ENCODE results near the gene PGAP6.
A peak's percentile ranks its signal among the peaks of the same experiment; 100 is the strongest.

The PGAP6 gene

GRCh38 chr16:371515-372301 lies 10.1 kb downstream of the PGAP6 start:
- peaks cover 13% of the 10 kb centered on the region for H3K36me3 Mint-ChIP-seq (ENCODE audit: insufficient read depth)
- peak overlapping the region in 1 of 2 donors; percentile 43 for H3K4me3 Mint-ChIP-seq

DNA sequence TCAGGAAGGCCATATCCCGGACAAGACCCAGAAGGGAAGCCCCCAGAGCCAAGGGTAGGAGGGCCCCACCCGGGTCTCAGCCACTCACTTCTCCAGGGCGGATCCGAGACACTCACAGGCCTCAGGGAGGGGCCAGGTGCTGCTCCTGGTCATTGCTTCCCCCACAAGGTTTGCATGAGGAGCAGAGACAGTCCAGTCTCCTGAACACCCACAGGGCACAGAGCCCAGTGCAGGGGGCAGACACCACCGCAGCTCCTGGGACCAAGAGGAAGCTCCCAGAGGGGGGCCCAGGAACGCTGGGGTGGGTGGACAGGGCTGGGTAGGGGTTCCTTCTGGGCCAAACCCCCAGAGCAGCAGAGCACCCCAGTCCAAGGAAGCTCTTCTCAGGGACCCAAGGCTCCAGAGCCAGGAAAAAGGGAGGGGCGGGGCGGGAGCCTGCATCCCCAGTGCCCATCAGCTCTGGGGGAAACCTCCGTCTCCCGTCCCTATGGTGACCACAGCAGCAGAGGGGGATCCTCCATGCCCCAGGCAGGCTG lies 10.7 kb downstream of the PGAP6 start:
- Mint-ChIP-seq H3K36me3 (ENCODE audit: insufficient read depth) (peaks cover 12% of the 10 kb centered on the region), H3K27me3 (no peaks in the 10 kb centered on the region), H3K9me3 (no peaks in the 10 kb centered on the region), H3K4me3 (peak overlapping the region; percentile 89 to 96), H3K27ac (peak overlapping the region; percentile 88 to 89), H3K4me1 (ENCODE audit: low read depth in 2 of 2) (peaks cover 4 to 5% of the 10 kb centered on the region in 2 donors)
- ATAC-seq (replicated peaks) = no peak
- DNase-seq = no peak

More at GRCh38 chr16:371515-372301, 10.1 kb downstream of the PGAP6 start:
- H3K27ac Mint-ChIP-seq = no peak overlapping the region
- peaks cover 4 to 5% of the 10 kb centered on the region in 2 donors for H3K4me1 Mint-ChIP-seq (ENCODE audit: low read depth in 2 of 2)
- no peaks in the 10 kb centered on the region for H3K9me3 Mint-ChIP-seq
- no peaks in the 10 kb centered on the region for H3K27me3 Mint-ChIP-seq
- ATAC-seq (replicated peaks) (no peak), DNase-seq (no peak)

GRCh38 chr16:370443-370842 lies 11.3 kb downstream of the PGAP6 start, which contains the start of gene MRPL28:
TSS of gene MRPL28 (minus strand) at chr16:370538. CDS start at chr16:370218, 320 bp downstream.
- Mint-ChIP-seq H3K27me3 (no peaks in the 10 kb centered on the region), H3K9me3 (no peaks in the 10 kb centered on the region), H3K4me1 (ENCODE audit: low read depth in 2 of 2) (peaks cover 4 to 5% of the 10 kb centered on the region in 2 donors), H3K4me3 (peak within 1 kb of the TSS; percentile 89 to 96), H3K27ac (peak within 1 kb of the TSS; percentile 88 to 89), H3K36me3 (ENCODE audit: insufficient read depth) (peaks cover 12% of the 10 kb centered on the region)
- ATAC-seq (replicated peaks) (peak; percentile 100), DNase-seq (peak; percentile 90 to 91 (median 91))

- peak overlapping the region; percentile 88 to 89 for H3K27ac Mint-ChIP-seq
- no peak for ATAC-seq (replicated peaks)
- H3K9me3 Mint-ChIP-seq = no peaks in the 10 kb centered on the region
- no peak for DNase-seq
- H3K4me3 Mint-ChIP-seq = peak overlapping the region; percentile 89 to 96
- peaks cover 4 to 5% of the 10 kb centered on the region in 2 donors for H3K4me1 Mint-ChIP-seq (ENCODE audit: low read depth in 2 of 2)
- H3K36me3 Mint-ChIP-seq (ENCODE audit: insufficient read depth) = peaks cover 12% of the 10 kb centered on the region
- no peaks in the 10 kb centered on the region for H3K27me3 Mint-ChIP-seq
These were observed 11.8 kb downstream of the PGAP6 start for GRCh38 chr16:369866-370436.

- no peak for ATAC-seq (replicated peaks)
- Mint-ChIP-seq H3K4me1 (ENCODE audit: low read depth in 2 of 2) (peaks cover 4 to 5% of the 10 kb centered on the region in 2 donors), H3K27me3 (no peaks in the 10 kb centered on the region), H3K27ac (no peak overlapping the region), H3K36me3 (ENCODE audit: insufficient read depth) (peaks cover 12% of the 10 kb centered on the region), H3K9me3 (no peaks in the 10 kb centered on the region), H3K4me3 (peak overlapping the region; percentile 89 to 96)
- DNase-seq = no peak
These were observed 12.4 kb downstream of the PGAP6 start for GRCh38 chr16:369275-369865.

DNA sequence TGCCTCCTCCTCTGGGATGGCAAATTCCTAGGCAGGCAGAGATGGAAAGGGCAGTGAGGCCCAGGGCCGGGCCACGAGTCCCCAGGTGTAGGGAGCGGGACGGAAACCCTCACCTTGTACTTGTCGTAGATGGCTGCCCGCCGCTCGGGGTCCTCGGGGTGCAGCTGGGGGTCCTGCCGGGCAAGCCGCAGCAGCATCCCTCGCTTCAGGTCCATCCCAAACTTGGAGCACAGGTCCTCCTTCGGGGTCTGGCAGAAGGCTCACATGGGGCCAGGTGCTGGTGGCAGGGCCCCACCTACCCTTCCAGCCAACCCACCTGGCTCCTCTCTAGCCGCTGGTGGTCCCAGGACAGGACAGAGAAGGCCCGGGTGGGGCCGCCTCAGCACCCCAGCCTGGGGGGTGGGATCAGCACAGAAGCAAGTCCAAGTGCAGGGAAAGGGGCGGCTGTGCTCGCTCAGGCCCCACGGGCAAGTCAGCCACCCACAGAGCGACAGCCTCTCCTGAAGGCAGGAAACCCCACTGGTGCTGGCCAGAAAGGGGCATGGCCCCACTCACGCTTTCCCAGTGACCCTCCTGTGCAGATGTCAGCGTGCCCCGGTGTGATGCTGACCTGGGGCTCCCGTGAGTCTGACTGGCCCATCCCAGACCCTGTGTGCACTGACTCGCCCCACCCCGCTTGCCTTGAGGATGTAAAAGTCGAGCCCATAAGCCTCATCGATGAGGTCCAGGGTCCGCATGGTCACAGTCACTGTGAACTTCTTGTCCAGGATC lies 13.2 kb downstream of the PGAP6 start:
- Mint-ChIP-seq H3K27me3 (peaks cover 0 to 5% of the 10 kb centered on the region in 2 donors), H3K4me3 (peak overlapping the region in 1 of 2 donors; percentile 96), H3K4me1 (ENCODE audit: low read depth in 2 of 2) (peaks cover 4 to 5% of the 10 kb centered on the region in 2 donors), H3K27ac (no peak overlapping the region), H3K9me3 (no peaks in the 10 kb centered on the region), H3K36me3 (ENCODE audit: insufficient read depth) (peaks cover 12% of the 10 kb centered on the region)
- ATAC-seq (replicated peaks) (no peak), DNase-seq (no peak)

GRCh38 chr16:367333-367903 lies 14.4 kb downstream of the PGAP6 start:
- Mint-ChIP-seq H3K4me3 (no peak overlapping the region), H3K36me3 (ENCODE audit: insufficient read depth) (peaks cover 12% of the 10 kb centered on the region), H3K4me1 (ENCODE audit: low read depth in 2 of 2) (peaks cover 5% of the 10 kb centered on the region in 2 donors), H3K27me3 (peaks cover 0 to 7% of the 10 kb centered on the region in 2 donors), H3K27ac (peak overlapping the region in 1 of 2 donors; percentile 28), H3K9me3 (no peaks in the 10 kb centered on the region)
- no peak for ATAC-seq (replicated peaks)
- DNase-seq = no peak

DNA sequence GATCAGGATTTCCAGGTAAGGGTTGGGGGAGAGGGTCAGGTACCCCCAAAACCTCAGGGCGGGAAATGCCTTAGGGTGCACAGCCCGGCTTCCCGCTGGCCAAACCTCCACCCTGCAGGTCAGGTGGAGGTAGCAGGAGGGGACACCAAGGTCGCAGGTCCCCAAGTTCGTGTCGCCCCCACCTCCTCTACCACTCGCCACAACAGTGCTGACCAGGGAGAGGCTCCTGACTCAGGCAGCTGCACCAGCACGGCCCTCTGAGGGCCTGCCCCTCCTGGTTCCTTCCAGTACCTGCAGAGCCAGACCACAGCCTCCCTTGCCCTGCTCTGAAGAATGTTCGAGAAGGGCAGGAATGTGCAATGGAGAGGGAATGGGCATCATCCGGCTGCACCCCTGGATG lies 15.3 kb downstream of the PGAP6 start:
- Mint-ChIP-seq H3K4me3 (no peak overlapping the region), H3K27me3 (peaks cover 0 to 7% of the 10 kb centered on the region in 2 donors), H3K9me3 (no peaks in the 10 kb centered on the region), H3K27ac (no peak overlapping the region), H3K36me3 (ENCODE audit: insufficient read depth) (peaks cover 11% of the 10 kb centered on the region), H3K4me1 (ENCODE audit: low read depth in 2 of 2) (peaks cover 10% of the 10 kb centered on the region in 2 donors)
- no peak for DNase-seq
- ATAC-seq (replicated peaks) = no peak

DNA sequence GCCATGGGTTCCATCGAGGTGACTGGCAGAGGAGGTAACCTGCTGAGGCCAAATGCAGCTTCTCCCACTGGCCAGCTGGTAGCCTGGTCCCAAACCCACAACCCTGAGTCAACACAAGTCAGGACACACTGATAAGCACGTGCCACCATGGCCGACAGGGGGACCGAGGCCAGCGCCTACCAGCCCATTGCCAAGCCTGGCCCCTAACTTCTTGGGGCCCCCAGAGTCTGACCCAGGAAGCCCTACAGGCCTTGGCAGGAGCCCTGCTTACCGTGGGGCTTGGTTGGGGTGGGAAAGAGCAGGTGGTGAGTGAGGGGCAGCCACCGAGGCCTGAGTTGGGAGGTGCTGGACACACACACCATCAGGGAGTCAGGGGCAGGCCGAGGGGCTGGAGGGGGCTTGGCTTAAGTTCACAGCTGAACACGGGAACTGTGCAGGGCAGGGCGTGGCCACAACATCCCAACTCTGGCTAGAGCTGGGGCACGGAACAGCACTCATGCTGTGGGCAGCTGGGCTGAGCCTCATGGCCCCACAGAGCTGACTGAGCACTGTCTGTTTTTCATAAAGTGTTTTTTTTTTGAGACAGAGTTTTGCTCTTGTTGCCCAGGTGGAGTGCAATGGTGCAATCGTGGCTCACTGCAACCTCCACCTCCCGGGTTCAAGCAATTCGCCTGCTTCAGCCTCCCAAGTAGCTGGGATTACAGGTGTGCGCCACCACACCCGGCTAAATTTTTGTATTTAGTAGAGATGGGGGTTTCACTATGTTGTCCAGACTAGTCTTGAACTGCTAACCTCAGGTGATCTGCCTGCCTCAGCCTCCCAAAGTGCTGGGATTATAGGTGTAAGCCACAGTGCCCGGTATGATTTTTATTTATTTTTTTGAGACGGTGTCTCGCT lies 16.9 kb downstream of the PGAP6 start:
- DNase-seq (no peak), ATAC-seq (replicated peaks) (no peak)
- Mint-ChIP-seq H3K36me3 (ENCODE audit: insufficient read depth) (peaks cover 11% of the 10 kb centered on the region), H3K4me3 (no peak overlapping the region), H3K27ac (no peak overlapping the region), H3K9me3 (no peaks in the 10 kb centered on the region), H3K27me3 (peaks cover 0 to 7% of the 10 kb centered on the region in 2 donors), H3K4me1 (ENCODE audit: low read depth in 2 of 2) (peaks cover 5 to 6% of the 10 kb centered on the region in 2 donors)

GRCh38 chr16:363766-364490 lies 17.9 kb downstream of the PGAP6 start:
- Mint-ChIP-seq H3K36me3 (ENCODE audit: insufficient read depth) (peaks cover 11% of the 10 kb centered on the region), H3K27me3 (peaks cover 0 to 7% of the 10 kb centered on the region in 2 donors), H3K9me3 (no peaks in the 10 kb centered on the region)

GRCh38 chr16:363110-363765 lies 18.5 kb downstream of the PGAP6 start:
- no peak overlapping the region for H3K4me3 Mint-ChIP-seq
- ATAC-seq (replicated peaks) (no peak), DNase-seq (no peak)
- no peaks in the 10 kb centered on the region for H3K9me3 Mint-ChIP-seq
- H3K27me3 Mint-ChIP-seq = peaks cover 0 to 7% of the 10 kb centered on the region in 2 donors
- H3K27ac Mint-ChIP-seq = no peak overlapping the region
- peaks cover 11% of the 10 kb centered on the region for H3K36me3 Mint-ChIP-seq (ENCODE audit: insufficient read depth)
- H3K4me1 Mint-ChIP-seq (ENCODE audit: low read depth in 2 of 2) = peaks cover 5 to 6% of the 10 kb centered on the region in 2 donors

More at GRCh38 chr16:363766-364490, 17.9 kb downstream of the PGAP6 start:
- Mint-ChIP-seq H3K4me1 (ENCODE audit: low read depth in 2 of 2) (peaks cover 5 to 6% of the 10 kb centered on the region in 2 donors), H3K4me3 (no peak overlapping the region), H3K27ac (no peak overlapping the region)
- DNase-seq (no peak), ATAC-seq (replicated peaks) (no peak)
